GM21723 (cell line): Measurements from ENCODE around the gene NPC2.

Experiments
- ATAC-seq: cut with Tn5 transposase; IDR thresholded peaks from one replicate; pipeline ENCODE4 v1.9.1; 2021; ENCODE audit warnings: mild to moderate bottlenecking, moderate library complexity; ENCODE audit not compliant: unreplicated experiment

The NPC2 gene

GRCh38 chr14:74519316-74520074 lies 26.4 kb upstream of the NPC2 start:
- ATAC-seq: no peak

GRCh38 chr14:74518221-74518620 lies 25.1 kb upstream of the NPC2 start:
- no peak for ATAC-seq

- no peak for ATAC-seq
Measured at GRCh38 chr14:74517731-74518130, 24.6 kb upstream of the NPC2 start.

- ATAC-seq: no peak
Measured at GRCh38 chr14:74516451-74517160, 23.5 kb upstream of the NPC2 start.

GRCh38 chr14:74515891-74516412 lies 22.8 kb upstream of the NPC2 start:
- ATAC-seq: no peak

- ATAC-seq: no peak
Measured at GRCh38 chr14:74514471-74514941, 21.4 kb upstream of the NPC2 start.

- no peak for ATAC-seq
Measured at GRCh38 chr14:74511966-74512830, 19.1 kb upstream of the NPC2 start.

GRCh38 chr14:74510959-74511409 lies 17.9 kb upstream of the NPC2 start:
- ATAC-seq: no peak

GRCh38 chr14:74510223-74510931 lies 17.3 kb upstream of the NPC2 start:
- ATAC-seq: no peak

GRCh38 chr14:74509587-74510222 lies 16.6 kb upstream of the NPC2 start:
- no peak for ATAC-seq

- ATAC-seq: no peak
Measured at GRCh38 chr14:74508844-74509428, 15.8 kb upstream of the NPC2 start.

- ATAC-seq: no peak
Measured at GRCh38 chr14:74508292-74508731, 15.2 kb upstream of the NPC2 start.

- no peak for ATAC-seq
Measured at GRCh38 chr14:74507840-74508239, 14.7 kb upstream of the NPC2 start.

- ATAC-seq: no peak
Measured at GRCh38 chr14:74507085-74507484, 14.0 kb upstream of the NPC2 start.

- ATAC-seq: no peak
Measured at GRCh38 chr14:74506411-74506851, 13.3 kb upstream of the NPC2 start.

- ATAC-seq: no peak
Measured at GRCh38 chr14:74505831-74506230, 12.7 kb upstream of the NPC2 start.

GRCh38 chr14:74504874-74505720 lies 12.0 kb upstream of the NPC2 start:
- ATAC-seq: no peak

GRCh38 chr14:74504412-74504811 lies 11.3 kb upstream of the NPC2 start:
- no peak for ATAC-seq
